Stimulated activated CD8-positive, alpha-beta memory T cell treated with anti-CD3 and anti-CD28 coated beads, Interleukin-2, amount 100 ng/mL, for 1 hour (primary cell): Measurements from ENCODE around the gene CAMKMT.

Experiments
- DNase-seq, 2 donors: peaks; one replicate each; pipeline ENCODE4 v3.0.0-alpha.2; 2020; ENCODE audit warnings: low read depth in 2 of 2

The CAMKMT gene

DNA sequence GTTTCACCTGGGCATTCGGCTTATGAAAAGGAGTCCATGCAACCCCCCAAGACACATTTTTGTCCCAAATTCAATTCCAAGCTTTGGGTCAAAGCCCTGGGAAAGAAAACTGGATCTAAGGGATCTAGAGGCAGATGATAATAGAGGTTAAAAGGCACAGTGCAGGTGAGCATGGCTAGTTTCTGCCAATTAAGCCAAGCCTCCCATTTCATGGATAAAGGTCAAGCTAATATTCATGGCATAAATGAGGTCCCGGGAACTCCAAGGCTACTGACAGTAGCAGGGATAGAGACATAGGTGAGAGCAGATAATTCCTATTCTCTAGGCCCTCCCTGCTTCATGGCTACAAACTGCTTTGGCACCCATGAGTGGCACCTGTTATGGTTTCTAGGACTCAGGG is 83.1 kb downstream of the CAMKMT start:
- no peak for DNase-seq

DNA sequence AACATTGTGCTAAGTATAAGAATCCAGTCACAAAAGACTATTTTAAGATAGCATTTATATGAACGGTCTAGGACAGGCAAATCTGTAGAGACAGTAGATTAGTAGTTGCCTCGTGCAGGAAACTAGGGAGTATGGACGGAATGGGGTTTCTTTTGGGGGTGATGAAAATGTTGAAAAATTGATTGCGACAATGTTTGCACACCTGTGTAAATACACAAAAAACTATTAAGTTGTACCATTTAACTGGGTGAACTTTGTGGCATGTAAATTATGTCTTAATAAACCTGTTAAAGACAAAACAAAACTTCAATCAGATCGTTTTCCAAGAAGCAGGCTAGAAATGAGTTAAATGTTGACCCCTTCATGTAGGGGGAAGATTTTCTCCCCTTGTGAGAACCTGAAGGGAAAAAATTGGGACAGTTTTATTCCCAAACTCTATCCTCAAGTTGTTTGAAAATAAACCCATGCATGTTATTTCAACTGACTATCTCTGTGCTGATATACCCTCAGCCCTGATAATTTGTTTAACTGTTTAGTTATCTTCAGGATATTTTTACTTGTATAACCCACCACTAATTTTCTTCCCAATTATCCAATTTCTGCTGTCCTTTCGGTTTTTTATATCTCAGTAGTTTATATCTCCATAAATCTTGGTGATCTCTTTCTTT is 87.2 kb downstream of the CAMKMT start:
- no peak for DNase-seq

DNA sequence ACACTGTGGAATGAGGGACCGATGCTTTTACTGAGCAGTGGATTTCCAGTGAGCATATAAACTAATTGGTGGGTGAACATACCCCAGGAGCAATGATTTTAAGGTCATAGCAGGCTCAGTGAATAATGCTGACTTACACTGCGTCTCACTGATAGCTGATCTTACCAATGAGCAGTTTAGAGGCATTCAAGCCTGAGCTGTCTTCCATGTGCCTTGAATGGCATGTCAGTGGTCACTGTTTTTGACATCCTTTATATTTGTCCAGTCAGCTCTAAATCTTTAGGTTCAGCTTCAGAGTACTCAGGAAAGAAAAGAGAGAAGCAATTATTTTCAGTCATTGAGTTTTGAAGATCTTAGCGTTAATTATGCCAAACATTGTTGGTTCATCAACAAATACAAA is 88.3 kb downstream of the CAMKMT start:
- no peak for DNase-seq

DNA sequence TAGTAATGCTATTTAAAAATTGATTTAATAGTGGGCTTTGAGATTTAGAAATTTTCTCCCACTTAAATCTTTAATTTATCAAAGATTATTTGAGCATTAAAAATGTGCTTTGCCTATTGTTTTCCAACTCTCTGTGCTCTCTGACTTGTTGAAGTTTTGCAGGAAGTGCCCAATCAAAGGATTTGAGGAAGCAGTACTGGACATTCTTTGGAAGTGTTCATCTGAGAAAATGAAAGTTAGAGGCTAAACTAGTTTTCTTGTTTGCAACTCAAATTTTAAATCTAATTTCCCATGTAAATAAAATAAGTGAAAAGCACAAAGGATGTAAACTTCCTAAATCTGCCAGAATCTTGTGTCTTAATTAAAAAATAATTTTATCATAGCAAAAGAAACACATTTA is 89.1 kb downstream of the CAMKMT start:
- no peak for DNase-seq

DNA sequence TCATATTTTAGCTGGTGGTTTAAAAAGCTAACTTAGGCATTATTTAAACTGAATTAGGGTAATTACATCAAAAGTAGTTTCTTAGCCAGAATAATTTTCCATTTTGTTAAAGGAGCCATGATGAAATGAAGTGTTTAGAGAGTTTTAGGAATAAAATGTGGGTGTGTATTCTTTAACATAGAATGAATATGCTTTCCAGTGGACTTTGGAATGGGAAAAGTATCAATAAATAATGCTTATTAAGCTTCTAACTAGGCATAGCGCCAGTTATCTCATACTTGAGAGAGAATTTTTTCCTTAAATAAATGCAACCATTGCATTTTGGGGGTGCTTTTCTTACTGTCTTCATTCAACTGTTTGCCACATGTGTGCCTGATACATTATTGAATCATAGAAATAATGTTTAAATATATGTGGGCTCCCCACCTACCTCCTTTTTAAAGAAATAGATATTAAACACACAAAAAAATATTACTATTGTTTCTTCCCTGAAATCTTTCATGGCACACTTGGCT is 90.4 kb downstream of the CAMKMT start:
- no peak for DNase-seq

DNA sequence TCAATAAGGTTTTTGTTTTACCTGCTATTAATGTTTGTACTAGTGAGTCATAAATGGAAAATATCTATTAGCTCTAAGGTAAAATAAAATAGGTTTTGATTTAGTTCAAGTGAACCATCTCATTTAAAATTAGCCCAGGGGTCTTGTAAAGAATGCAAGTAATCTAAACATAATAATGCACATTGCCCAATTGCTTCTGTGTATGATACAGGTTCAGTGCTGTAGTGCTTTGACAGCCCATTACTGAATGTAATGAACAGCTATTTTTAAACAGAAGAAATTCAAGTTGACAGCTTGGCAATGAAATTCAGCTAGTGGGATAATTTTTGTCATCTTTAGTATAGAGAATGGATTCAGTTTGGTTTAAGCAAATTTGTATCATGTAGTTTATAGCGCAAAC is 91.5 kb downstream of the CAMKMT start:
- no peak for DNase-seq

DNA sequence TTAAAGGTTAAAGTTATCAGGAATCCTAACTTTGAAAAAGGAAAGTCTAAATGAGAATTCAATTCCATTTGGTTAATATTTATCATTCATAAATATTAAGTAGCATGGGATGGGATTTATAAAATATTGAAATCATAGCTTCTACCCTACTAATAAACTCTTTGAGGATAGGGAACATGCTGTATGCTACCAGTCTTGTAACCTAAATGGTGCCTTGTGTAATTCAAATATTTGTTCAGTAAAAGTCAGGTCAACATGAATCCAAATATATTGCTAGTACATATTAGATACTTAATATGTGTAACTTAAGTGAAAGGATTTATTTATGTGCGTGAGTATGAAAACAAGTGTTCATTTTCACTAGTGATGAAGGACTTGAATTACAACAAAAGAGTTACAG is 94.1 kb downstream of the CAMKMT start:
- no peak for DNase-seq

DNA sequence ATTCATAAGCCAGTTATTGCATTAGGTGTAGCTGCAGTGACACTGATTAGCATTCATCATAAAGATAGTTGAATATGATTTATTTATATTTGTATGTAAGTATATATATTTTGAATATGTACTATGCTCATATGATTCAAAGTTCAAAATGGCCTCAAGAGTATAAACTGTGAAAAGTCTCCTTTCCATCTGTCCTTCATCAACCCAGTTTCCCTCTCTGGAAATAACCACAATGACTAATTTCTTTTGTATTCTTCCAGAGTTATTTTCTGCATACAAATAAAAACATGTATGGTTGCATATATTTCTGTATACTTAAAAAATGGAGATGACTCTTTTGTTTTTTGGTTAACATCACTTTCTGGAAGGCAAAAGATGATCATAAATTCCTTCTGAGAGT is 95.2 kb downstream of the CAMKMT start:
- no peak for DNase-seq

DNA sequence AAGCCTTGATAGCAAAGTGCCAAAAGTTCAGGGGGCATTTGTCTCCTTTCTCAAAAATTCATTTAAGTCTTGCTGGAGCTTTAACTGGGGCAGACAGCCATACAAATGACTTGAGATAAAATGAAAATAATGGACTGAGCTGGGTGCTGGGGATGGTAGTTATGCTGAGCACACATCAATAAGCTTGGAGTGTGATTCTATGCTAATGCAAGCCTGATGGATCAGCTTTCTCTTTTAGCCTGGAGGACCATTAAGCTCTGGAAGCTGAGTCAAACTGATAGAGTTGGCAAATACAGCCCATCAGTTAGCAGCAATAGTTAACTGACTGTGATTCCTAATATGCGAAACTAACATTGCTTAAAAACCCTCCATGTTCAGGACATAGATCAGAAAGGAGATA is 98.0 kb downstream of the CAMKMT start:
- DNase-seq, result no peak

DNA sequence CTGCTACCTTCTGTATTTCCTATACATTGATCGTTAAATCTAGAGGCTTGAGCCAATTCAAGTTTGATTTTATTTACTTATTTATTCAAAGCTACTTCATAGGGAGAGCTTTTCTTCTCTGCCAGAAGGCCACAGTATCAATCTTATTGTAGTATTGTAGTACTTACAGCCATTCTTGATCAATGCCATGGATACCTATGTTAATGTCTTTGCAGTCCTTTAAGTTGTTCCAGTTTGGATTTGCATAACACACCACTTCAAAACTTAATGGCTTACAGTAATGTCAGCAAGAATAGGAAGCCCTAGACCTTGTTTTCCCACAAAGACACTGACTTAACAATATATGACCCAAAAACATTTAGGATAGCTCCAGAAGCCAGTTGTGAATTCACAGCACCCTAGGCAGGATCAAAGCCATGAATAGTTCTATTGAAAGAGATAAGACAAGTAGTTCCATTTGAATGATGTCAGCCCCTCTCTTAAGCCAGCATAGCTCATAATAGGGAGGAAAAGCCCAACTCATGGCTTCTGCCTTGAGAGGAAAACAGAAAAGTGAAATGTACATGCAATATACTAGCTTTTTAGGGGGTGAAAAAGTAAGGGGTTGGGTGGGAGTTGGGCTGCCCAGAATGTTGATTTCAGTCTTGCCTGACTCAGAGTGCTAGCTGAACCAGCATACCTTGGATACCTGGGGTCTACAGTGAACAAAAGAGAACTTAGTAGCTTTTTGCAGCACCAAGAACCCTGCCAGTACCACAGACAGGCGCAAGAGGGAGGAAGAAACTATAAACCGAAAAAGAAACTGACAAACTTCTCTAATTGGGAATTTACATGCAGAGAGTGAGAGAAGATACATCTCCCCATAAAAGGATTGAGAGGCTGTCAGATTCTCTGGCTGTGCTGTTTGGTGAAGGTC is 101.4 kb downstream of the CAMKMT start:
- no peak for DNase-seq

DNA sequence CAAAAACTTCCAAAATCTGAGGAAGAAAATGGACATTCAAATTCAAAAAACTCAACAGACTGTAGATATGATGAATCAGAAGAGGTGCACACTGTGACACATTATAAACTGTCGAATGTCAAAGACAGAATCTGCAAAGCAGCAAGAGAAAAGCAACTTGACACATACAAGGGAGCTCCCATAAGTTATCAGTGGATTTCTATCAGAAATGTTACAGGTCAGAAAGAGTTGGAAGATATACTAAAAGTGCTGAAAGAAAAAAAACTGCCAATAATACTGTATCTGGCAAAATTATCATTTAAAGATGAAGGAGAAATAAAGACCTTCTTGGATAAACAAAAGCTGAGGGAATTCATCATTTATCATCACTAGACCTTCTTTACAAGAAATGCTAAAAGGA is 102.7 kb downstream of the CAMKMT start:
- DNase-seq, result no peak

DNA sequence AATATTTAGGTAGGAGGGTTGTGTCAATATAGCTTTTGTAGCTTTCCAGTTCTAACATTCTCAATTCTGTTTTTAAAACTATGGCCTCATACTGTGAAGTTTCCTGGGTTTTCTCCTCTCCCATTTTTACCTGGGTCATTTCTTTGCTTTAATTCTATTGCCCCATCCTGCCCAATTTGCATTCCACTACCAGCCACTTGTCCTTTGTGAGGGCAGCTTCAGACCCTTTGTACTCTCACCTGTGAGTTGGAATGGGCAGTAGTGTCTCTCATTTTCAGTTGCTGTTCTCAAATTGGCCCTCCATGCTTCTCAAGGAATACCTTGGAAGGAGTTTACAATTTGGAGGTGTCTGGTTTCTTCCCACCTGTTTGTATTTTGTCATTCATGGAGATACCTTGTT is 108.4 kb downstream of the CAMKMT start:
- DNase-seq, result no peak

DNA sequence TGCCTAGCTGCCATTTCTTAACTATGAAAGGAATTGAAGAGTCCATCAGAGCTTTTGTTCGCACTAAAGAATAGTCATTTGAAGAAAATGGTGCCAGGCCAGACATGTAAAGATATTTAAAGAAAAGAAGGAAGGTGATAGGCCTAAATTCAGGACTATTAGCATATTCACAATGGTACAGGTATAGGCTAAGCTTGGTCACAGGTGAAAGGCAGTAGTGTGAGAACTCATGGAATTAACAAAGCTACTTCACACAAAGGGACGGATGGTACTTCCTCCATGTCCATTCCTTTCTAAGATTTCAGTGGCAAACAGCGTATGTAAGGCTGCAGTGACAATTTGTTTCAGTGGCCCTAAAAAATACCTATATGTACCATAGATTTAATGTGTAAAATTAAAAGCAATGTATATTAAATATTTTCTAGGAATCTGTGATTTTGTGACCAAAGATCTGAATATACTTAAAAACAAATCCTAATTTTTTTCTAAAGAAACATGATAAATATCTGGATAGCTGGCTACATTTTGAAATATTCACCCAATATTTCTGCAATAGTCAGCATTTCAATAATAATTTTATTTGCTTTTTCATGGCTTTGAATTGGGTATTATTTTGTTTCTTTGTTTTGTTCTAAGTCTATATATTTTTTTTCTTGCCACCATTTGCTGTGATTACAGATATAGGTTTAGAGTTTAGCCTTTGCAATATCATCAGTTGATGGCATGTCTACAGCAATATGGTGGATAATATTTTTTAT is 116.1 kb downstream of the CAMKMT start:
- no peak for DNase-seq

DNA sequence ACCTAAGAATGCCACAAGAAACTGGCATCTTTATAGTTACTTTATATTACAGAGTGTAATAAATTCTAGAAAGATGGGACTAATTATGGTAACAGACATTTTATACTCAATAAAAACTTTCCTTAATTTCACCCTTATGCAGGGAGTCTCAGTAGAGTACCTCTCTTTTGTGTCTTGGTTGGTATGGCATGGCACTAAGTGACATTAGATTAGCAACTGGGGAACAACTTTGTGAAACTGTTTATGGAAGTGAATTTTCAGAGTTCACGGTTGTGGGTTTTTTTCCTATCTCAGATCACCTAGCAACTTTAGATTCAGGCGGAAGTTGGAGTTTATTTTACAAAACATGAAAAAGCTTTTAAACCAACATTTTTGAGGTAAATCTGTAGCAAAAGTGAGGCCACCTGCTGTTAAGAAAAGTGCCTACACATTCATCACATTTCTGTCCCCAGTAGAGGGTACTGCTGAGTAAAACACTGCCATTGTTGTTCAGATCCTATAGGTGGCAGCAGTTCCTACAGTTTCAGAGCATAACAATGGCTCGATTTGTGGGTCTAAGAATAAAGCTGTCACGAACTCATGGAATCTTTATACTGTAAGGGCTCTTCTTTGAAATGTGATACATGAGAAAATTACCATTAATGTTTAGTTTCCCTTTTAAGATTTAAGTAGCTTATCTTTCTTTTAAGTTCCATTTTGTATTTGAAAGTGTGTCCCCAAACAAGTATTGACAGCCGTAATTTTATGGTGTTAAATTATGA is 117.6 kb downstream of the CAMKMT start:
- DNase-seq, result peak in 1 of 2 donors; percentile 1

DNA sequence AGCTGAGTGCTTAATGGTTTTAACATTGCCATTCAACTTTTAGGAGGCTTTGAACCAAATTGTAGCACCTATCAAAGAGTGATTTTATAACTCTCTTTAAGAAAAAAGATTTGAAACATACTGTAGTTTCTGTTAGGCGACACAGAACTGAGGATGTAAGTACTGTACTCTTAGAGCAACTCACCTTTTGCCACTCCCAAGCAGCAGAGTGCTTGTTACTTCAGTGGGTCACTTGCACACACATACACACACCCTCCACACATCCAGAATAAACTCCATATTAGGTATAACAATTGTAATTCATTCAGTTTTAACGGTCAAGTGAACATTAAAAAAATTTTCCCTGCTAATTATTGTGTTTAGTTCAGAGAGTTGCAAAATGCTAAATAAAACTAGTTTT is 118.3 kb downstream of the CAMKMT start:
- DNase-seq, result no peak

DNA sequence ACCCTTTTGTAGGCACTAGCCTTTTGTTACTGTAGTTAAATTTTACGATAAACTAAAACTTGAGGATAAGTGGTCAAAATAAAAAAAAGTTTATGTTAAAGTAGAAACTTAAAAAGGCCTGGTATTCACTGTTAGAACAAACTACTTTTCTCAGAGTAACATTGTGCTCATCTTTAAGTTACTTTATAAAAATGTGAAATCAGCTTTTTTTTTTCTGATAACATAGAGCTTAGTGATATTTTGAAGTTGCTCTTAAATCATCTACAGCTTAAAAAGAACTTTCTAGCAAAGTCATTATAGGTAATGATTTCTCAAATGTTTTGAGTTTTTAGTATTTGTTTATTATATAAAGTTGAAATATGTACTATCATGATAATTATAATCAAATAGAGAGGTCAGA is 125.3 kb downstream of the CAMKMT start:
- DNase-seq, result no peak

DNA sequence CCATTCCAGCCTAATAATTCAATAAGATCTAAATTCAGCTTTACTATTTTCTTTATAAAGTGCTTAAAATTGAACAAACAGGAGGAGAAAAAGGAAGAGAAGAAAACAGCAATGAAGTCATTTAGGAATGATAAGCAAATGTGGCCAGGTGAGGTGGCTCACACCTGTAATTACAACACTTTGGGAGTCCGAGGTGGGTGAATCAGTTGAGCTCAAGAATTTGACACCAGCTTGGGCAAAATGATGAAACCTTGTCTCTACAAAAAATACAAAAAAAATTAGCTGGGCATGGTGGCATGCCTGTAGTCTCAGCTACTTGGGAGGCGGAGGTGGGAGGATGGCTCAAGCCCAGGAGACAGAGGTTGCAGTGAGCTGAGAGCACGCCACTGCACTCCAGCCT is 129.0 kb downstream of the CAMKMT start:
- no peak for DNase-seq

DNA sequence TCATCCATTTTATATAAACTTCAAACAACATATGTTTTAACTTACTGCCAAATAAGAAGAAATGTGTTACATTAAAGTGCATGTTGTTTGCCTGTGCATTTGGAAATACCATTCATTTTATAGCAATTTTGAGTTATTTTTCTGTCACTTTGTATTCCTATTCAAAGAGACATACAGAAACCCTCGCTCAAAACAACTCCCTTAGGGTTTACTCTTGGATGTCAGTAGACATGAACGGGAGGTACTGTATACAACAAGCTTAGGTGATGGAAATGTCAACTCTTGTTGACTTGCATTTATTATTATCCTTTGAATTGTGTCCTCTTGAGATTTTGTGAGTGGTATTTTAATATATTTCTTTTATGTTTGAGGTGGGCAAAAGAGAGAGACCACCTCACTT is 132.3 kb downstream of the CAMKMT start:
- no peak for DNase-seq

DNA sequence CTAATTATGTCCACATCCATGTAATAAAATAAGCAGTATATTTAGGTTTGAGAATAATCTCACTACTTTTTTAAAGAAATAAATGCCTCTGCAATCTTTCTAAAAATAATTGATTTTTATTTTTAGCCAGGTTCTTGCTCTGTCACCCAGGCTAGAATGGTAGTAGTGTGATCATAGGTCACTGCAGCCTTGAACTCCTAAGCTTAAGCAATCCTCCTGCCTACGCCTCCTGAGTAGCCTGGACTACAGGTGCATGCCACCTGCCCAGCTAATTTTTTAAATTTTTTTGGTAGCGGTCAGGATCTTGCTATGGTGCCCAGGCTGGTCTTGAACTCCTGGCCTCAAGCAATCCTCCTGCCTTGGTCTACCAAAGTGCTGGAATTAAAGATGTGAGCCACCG is 133.3 kb downstream of the CAMKMT start:
- no peak for DNase-seq

DNA sequence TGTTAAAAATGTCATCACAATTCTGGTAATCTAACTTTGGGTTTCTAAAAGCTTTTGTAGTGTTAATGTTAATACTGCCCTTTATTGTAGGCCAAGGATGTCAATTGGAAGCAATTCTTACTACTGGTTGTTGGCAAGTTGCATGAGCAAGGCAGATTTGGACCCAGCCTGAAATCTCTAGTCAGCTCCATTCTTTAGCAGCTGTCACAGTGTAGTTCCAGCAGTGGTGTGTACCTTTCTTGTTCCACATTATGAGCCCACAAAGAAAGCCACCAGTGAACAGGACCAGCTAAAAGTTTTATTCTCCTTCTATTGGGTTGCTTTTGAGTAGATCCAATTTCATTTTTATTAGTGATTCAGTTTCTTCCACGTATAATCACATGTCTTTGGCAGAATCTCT is 133.8 kb downstream of the CAMKMT start:
- no peak for DNase-seq

DNA sequence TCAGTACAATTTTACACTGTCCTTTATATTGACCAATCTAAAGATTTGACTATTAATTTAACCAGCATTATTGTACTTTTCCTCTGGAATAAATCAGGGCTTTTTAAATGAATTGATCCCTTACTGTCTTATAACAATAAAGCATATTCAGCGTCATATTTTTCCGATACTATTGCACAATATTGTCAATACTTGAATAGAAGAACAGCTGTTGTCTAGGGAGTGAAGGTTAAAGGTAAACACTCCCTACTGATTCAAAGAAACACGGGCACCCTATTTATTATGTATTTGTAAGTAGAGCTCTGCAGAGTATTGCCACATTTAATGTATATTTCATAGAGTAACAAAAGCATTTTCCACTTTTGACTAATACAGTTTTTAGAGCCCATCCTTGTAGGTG is 134.4 kb downstream of the CAMKMT start:
- no peak for DNase-seq

DNA sequence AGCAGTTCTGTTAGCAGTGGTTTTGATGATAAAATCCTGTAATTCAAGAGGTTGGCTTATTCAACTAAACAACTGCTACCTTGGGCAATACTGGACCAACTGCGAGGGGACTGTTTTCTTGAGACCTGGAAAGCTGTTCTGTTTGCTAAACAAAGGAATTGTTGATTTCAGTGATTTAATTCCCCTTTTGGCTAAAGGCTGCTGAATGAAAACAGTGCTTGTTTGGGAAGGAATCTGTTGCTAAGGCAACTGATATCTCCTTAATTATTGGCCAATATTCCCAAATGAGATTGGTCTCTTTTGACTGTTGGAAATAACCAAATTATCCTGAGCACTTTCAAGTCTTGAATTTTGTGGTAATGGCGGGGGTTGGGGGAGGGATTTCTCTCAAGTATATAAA is 136.8 kb downstream of the CAMKMT start:
- DNase-seq, result no peak
